Liver (tissue), 9 donors: ENCODE results near the gene THSD4. TPM values are rescaled to one million over a fixed set of nuclear protein-coding genes. Genes with fewer than 3 reads are reported as not detected.

Experiments
- DNase-seq: peaks from one replicate; pipeline ENCODE4 v3.0.0-alpha.2; 2017; ENCODE audit warnings: low spot score
- H3K27ac ChIP-seq, 2 donors: one replicate each; pipeline ENCODE4 v1.7.0; 2013; ENCODE audit warnings: inconsistent platforms in 2 of 2, low read length in 2 of 2, control low read depth in 1 of 2, low read depth in 1 of 2, mild to moderate bottlenecking in 1 of 2
- H3K27me3 ChIP-seq, 4 donors: one replicate each; pipeline versions ENCODE4 v1.6.1 to v1.7.0; 2013; ENCODE audit warnings: low read length in 3 of 4, inconsistent platforms in 1 of 4, mild to moderate bottlenecking in 1 of 4, moderate library complexity in 1 of 4; ENCODE audit not compliant: control insufficient read depth in 4 of 4, insufficient read depth in 4 of 4
- H3K36me3 ChIP-seq, 4 donors: one replicate each; pipeline versions ENCODE4 v1.6.1 to v1.7.0; 2013; ENCODE audit warnings: low read length in 3 of 4, mild to moderate bottlenecking in 3 of 4, low read depth in 1 of 4, moderate library complexity in 1 of 4; ENCODE audit not compliant: control insufficient read depth in 4 of 4, insufficient read depth in 3 of 4
- H3K4me1 ChIP-seq, 4 donors: one replicate each; pipeline versions ENCODE4 v1.6.1 to v1.7.0; 2013; ENCODE audit warnings: low read length in 3 of 4, mild to moderate bottlenecking in 3 of 4, moderate library complexity in 1 of 4; ENCODE audit not compliant: control insufficient read depth in 4 of 4, insufficient read depth in 4 of 4
- H3K4me3 ChIP-seq, 3 donors: one replicate each; pipeline versions ENCODE4 v1.6.1 to v1.7.0; 2013; ENCODE audit warnings: low read length in 3 of 3, control low read depth in 1 of 3, low read depth in 1 of 3, mild to moderate bottlenecking in 1 of 3
- H3K9ac ChIP-seq, 2 donors: one replicate each; pipeline ENCODE4 v1.7.0; 2013; ENCODE audit warnings: low read length in 2 of 2, mild to moderate bottlenecking in 2 of 2, moderate library complexity in 2 of 2, control low read depth in 1 of 2, low read depth in 1 of 2
- H3K9me3 ChIP-seq, 4 donors: one replicate each; pipeline versions ENCODE4 v1.6.1 to v1.7.0; 2013; ENCODE audit warnings: low read length in 3 of 4; ENCODE audit not compliant: control insufficient read depth in 4 of 4
- ATF3 ChIP-seq: IDR thresholded peaks from 2 replicates; pipeline ENCODE4 v1.6.1; 2016; ENCODE audit warnings: antibody characterized with exemption
- CTCF ChIP-seq: fragments of 150-350 bp; IDR thresholded peaks from 2 replicates; pipeline ENCODE4 v1.5.1; 2017; ENCODE audit warnings: improper control_type of control experiment, low read depth, low read length; ENCODE audit not compliant: missing input control
- EGR1 ChIP-seq, 2 donors: IDR thresholded peaks; 2 replicates each; pipeline ENCODE4 v1.6.1; 2016 to 2018; ENCODE audit warnings: antibody characterized with exemption in 2 of 2, low read depth in 2 of 2
- FOXA1 ChIP-seq: IDR thresholded peaks from 2 replicates; pipeline ENCODE4 v1.6.1; 2016; ENCODE audit warnings: antibody characterized with exemption
- FOXA2 ChIP-seq: IDR thresholded peaks from 2 replicates; pipeline ENCODE4 v1.6.1; 2016; ENCODE audit warnings: antibody characterized with exemption
- GABPA ChIP-seq, 2 donors: IDR thresholded peaks in 1 of 2; conservative IDR thresholded peaks in 1 of 2; 2 replicates each; pipeline ENCODE4 v1.6.1; 2016; ENCODE audit warnings: antibody characterized with exemption in 2 of 2, mild to moderate bottlenecking in 1 of 2, moderate library complexity in 1 of 2
- HNF4A ChIP-seq, 2 donors: conservative IDR thresholded peaks; 2 replicates each; pipeline ENCODE4 v1.6.1; 2016; ENCODE audit warnings: antibody characterized with exemption in 2 of 2, mild to moderate bottlenecking in 2 of 2
- HNF4G ChIP-seq: IDR thresholded peaks from 2 replicates; pipeline ENCODE4 v1.6.1; 2016; ENCODE audit warnings: antibody characterized with exemption
- JUND ChIP-seq, 2 donors: IDR thresholded peaks; 2 replicates each; pipeline ENCODE4 v1.6.1; 2016; ENCODE audit warnings: antibody characterized with exemption in 2 of 2
- MAX ChIP-seq: IDR thresholded peaks from 2 replicates; pipeline ENCODE4 v1.6.1; 2016; ENCODE audit warnings: antibody characterized with exemption
- NR2F2 ChIP-seq: IDR thresholded peaks from 2 replicates; pipeline ENCODE4 v1.6.1; 2016; ENCODE audit warnings: antibody characterized with exemption
- RAD21 ChIP-seq, 2 donors: IDR thresholded peaks; 2 replicates each; pipeline ENCODE4 v1.6.1; 2016; ENCODE audit warnings: antibody characterized with exemption in 2 of 2, mild to moderate bottlenecking in 2 of 2
- REST ChIP-seq: IDR thresholded peaks from 2 replicates; pipeline ENCODE4 v1.6.1; 2016; ENCODE audit warnings: antibody characterized with exemption, mild to moderate bottlenecking
- RXRA ChIP-seq, 2 donors: IDR thresholded peaks; 2 replicates each; pipeline ENCODE4 v1.6.1; 2017 to 2018; ENCODE audit warnings: antibody characterized with exemption in 2 of 2, mild to moderate bottlenecking in 1 of 2
- SP1 ChIP-seq: IDR thresholded peaks from 2 replicates; pipeline ENCODE4 v1.6.1; 2018; ENCODE audit warnings: antibody characterized with exemption, mild to moderate bottlenecking
- TAF1 ChIP-seq: conservative IDR thresholded peaks from 2 replicates; pipeline ENCODE4 v1.6.1; 2016; ENCODE audit warnings: antibody characterized with exemption, mild to moderate bottlenecking
- YY1 ChIP-seq: IDR thresholded peaks from 2 replicates; pipeline ENCODE4 v1.6.1; 2016; ENCODE audit warnings: antibody characterized with exemption, mild to moderate bottlenecking
- WGBS: extraction: QIAGEN DNeasy Blood & Tissue Kit; methylation state at CpG from one replicate; pipeline ENCODE4 v1.1.7; 2013; 5-methylcytosine and 5-hydroxymethylcytosine counted together
- polyA plus RNA-seq, 2 donors: library from polyadenylated mRNA; stranded (reverse) in 1 of 2; unstranded in 1 of 2; fragments of 200-250 nt in 1 of 2; fragments of >200 nt in 1 of 2; fragmentation: Nextera tagmentation in 1 of 2; extraction: Ambion mirVana in 1 of 2; gene quantifications; one replicate each; pipeline versions ENCODE4 v1.2.1 to v1.2.3, GENCODE V29; 2013 to 2015
- total RNA-seq, 2 donors: library from RNA; depleted of rRNA; stranded (reverse); fragments of >200 nt; gene quantifications; one replicate each; pipeline ENCODE4 v1.2.3, GENCODE V29; 2014
- TF ChIP-seq, protein P1 (sequence below): IDR thresholded peaks from 2 replicates; pipeline ENCODE4 v1.6.1; 2016; ENCODE audit warnings: antibody characterized with exemption
- donor health status: healthy.
- donor health status: healthy.
- donor health status: healthy.
- donor health status: healthy.
- donor health status: healthy.

The THSD4 gene
- total and polyA plus RNA-seq, 4 donors = 0.23 to 11.5 (median 1.9) TPM

- 96% methylated on average over 6 of the region's 6 CpGs for WGBS
- Histone ChIP-seq H3K36me3 (no peaks in the 10 kb centered on the region), H3K4me3 (no peak overlapping the region), H3K27me3 (no peaks in the 10 kb centered on the region), H3K27ac (no peak overlapping the region), H3K9me3 (no peaks in the 10 kb centered on the region), H3K4me1 (peaks cover 0 to 12% (median 6%) of the 10 kb centered on the region in 4 donors), H3K9ac (no peak overlapping the region)
- no peak for TF ChIP-seq NR2F2
- TF ChIP-seq HNF4A (conservative IDR thresholded peaks at IDR 0.05) = no peak
- no peak for TF ChIP-seq EGR1 (IDR thresholded peaks at IDR 0.05; ENCODE audit: low read depth in 2 of 2)
- no peak for TF ChIP-seq RAD21 (IDR thresholded peaks at IDR 0.05)
- TF ChIP-seq MAX = no peak
- no peak for TF ChIP-seq ATF3
- no peak for TF ChIP-seq RXRA (IDR thresholded peaks at IDR 0.05)
- no peak for TF ChIP-seq TAF1
- TF ChIP-seq SP1 = no peak
- TF ChIP-seq HNF4G = no peak
- no peak for TF ChIP-seq FOXA2
- no peak for TF ChIP-seq YY1
- TF ChIP-seq JUND (IDR thresholded peaks at IDR 0.05) = no peak
- TF ChIP-seq GABPA (IDR thresholded peaks at IDR 0.05 in 1 of 2, conservative IDR thresholded peaks at IDR 0.05 in 1 of 2) = no peak
- TF ChIP-seq, protein P1, sequence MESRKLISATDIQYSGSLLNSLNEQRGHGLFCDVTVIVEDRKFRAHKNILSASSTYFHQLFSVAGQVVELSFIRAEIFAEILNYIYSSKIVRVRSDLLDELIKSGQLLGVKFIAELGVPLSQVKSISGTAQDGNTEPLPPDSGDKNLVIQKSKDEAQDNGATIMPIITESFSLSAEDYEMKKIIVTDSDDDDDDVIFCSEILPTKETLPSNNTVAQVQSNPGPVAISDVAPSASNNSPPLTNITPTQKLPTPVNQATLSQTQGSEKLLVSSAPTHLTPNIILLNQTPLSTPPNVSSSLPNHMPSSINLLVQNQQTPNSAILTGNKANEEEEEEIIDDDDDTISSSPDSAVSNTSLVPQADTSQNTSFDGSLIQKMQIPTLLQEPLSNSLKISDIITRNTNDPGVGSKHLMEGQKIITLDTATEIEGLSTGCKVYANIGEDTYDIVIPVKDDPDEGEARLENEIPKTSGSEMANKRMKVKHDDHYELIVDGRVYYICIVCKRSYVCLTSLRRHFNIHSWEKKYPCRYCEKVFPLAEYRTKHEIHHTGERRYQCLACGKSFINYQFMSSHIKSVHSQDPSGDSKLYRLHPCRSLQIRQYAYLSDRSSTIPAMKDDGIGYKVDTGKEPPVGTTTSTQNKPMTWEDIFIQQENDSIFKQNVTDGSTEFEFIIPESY = no peak
- no peak for TF ChIP-seq CTCF
- TF ChIP-seq REST = no peak
- TF ChIP-seq FOXA1 = no peak
- DNase-seq = no peak
These were observed 483.5 kb downstream of the THSD4 start for GRCh38 chr15:71598741-71599140.
